ENCODE results near the gene EVC2. TPM values are rescaled to one million over a fixed set of nuclear protein-coding genes. Genes with fewer than 3 reads are reported as not detected.

EVC2 gene
- total and polyA plus RNA-seq, 2 donors (not counting 1 experiment from before 2014, with no cell fraction given), result 1.1 TPM; not detected in 1

DNA sequence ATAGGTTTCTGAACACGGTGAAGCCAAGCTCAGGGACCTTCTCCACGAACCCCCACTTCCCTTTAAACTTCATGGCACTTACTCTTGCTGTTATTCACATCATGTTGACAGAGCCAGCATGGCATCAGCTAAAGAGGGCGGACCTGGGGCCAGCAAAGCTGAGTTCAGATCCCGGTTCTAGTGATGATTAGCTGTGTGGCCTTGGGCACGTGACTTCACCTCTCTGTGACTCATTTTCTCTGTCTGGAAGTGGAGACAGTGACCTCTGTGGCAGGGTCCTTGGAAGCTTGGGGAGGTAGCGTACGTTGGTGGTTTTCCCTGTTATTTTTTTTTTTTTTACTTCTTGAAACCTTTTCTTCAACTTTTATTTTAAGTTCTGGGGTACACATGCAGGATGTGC lies 16.0 kb upstream of the EVC2 start:
- intact Hi-C loops (cut with micrococcal nuclease), result no loop called here
- TF ChIP-seq, protein P1, sequence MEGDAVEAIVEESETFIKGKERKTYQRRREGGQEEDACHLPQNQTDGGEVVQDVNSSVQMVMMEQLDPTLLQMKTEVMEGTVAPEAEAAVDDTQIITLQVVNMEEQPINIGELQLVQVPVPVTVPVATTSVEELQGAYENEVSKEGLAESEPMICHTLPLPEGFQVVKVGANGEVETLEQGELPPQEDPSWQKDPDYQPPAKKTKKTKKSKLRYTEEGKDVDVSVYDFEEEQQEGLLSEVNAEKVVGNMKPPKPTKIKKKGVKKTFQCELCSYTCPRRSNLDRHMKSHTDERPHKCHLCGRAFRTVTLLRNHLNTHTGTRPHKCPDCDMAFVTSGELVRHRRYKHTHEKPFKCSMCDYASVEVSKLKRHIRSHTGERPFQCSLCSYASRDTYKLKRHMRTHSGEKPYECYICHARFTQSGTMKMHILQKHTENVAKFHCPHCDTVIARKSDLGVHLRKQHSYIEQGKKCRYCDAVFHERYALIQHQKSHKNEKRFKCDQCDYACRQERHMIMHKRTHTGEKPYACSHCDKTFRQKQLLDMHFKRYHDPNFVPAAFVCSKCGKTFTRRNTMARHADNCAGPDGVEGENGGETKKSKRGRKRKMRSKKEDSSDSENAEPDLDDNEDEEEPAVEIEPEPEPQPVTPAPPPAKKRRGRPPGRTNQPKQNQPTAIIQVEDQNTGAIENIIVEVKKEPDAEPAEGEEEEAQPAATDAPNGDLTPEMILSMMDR (IDR thresholded peaks at IDR 0.05), result no peak
- TF ChIP-seq EZH2 (IDR thresholded peaks at IDR 0.05; ENCODE audit: borderline replicate concordance, insufficient read depth, low read depth, low read length, poor library complexity, severe bottlenecking), result no peak
- H3K9me3 ChIP-seq (ENCODE audit: control extremely low read depth in 1 of 3, control insufficient read depth in 2 of 3, insufficient read depth in 1 of 3, low read length in 2 of 3), result no peaks in the 10 kb centered on the region
- H3K36me3 ChIP-seq (replicated peaks in 1 of 2; ENCODE audit: control extremely low read depth in 1 of 2, control insufficient read depth in 1 of 2, extremely low read depth in 1 of 2, insufficient read depth in 2 of 2, low read length in 1 of 2), result no peaks in the 10 kb centered on the region
- no peak for DNase-seq
- no peaks in the 10 kb centered on the region for H4K20me1 ChIP-seq (ENCODE audit: control insufficient read depth, insufficient read depth, low read length, poor library complexity, severe bottlenecking)
- no peaks in the 10 kb centered on the region for H3K79me2 ChIP-seq (ENCODE audit: control insufficient read depth, insufficient read depth, low read length)
- H2AFZ ChIP-seq (ENCODE audit: insufficient read depth, low read depth, low read length, poor library complexity, severe bottlenecking), result no peak overlapping the region
- ChIA-PET POLR2A (no interaction called here), CTCF (no interaction called here)
- H3K27me3 ChIP-seq (replicated peaks in 1 of 4; ENCODE audit: control extremely low read depth in 1 of 4, control insufficient read depth in 3 of 4, insufficient read depth in 4 of 4, low read length in 3 of 4), result no peaks in the 10 kb centered on the region
- H3K4me1 ChIP-seq (ENCODE audit: control insufficient read depth in 2 of 2, insufficient read depth in 2 of 2, low read length in 2 of 2), result no peaks in the 10 kb centered on the region
- no peak for ATAC-seq (ENCODE audit: low read depth)
- no peak overlapping the region for H3K4me3 ChIP-seq (ENCODE audit: control extremely low read depth in 1 of 5, extremely low read depth in 1 of 5, insufficient read depth in 1 of 5, low read depth in 2 of 5, low read length in 4 of 5)
- 80% methylated on average over 2 of the region's 7 CpGs for WGBS (ENCODE audit: insufficient coverage)
- no peaks in the 10 kb centered on the region for H3K4me1 Mint-ChIP-seq
- H3K4me3 Mint-ChIP-seq, result no peak overlapping the region
- H3K27me3 Mint-ChIP-seq, result no peaks in the 10 kb centered on the region
- H3K9me3 Mint-ChIP-seq (ENCODE audit: insufficient read depth), result peaks cover 3% of the 10 kb centered on the region
- no peak overlapping the region for H3K27ac Mint-ChIP-seq
- no peak overlapping the region for H3K9ac ChIP-seq (ENCODE audit: low read length)
- no peak overlapping the region for H3K27ac ChIP-seq (ENCODE audit: low read length in 2 of 2)
- H3K4me2 ChIP-seq (replicated peaks; ENCODE audit: low read depth, low read length, poor library complexity, severe bottlenecking), result no peak overlapping the region

DNA sequence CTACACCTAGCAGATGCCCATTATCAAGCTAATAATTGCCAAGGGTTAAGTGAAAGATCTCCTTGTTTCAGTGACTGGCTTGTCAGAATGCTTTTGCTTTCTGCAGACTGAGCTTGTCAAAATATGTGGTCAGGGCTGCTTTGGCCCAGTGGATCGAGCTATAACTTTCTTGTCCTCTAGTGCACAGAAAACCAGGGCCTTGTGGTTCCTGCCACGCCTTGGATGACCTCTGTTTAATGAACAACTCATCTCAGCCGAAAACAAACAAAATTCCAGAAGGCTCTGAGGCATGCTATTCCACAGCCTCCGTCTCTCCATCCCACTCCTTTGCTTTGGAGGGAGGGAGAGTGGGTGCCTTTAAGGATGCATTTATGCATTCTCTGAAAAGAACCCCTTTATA lies 14.0 kb upstream of the EVC2 start:
- H2AFZ ChIP-seq (ENCODE audit: insufficient read depth, low read depth, low read length, poor library complexity, severe bottlenecking), result no peak overlapping the region
- intact Hi-C loops (cut with micrococcal nuclease), result no loop called here
- H3K27ac ChIP-seq (ENCODE audit: low read length in 2 of 2), result no peak overlapping the region
- peaks cover 0 to 4% (median 0%) of the 10 kb centered on the region in 4 experiments for H3K27me3 ChIP-seq (replicated peaks in 1 of 4; ENCODE audit: control extremely low read depth in 1 of 4, control insufficient read depth in 3 of 4, insufficient read depth in 4 of 4, low read length in 3 of 4)
- no peaks in the 10 kb centered on the region for H3K79me2 ChIP-seq (ENCODE audit: control insufficient read depth, insufficient read depth, low read length)
- no peaks in the 10 kb centered on the region for H3K36me3 ChIP-seq (replicated peaks in 1 of 2; ENCODE audit: control extremely low read depth in 1 of 2, control insufficient read depth in 1 of 2, extremely low read depth in 1 of 2, insufficient read depth in 2 of 2, low read length in 1 of 2)
- H3K4me2 ChIP-seq (replicated peaks; ENCODE audit: low read depth, low read length, poor library complexity, severe bottlenecking), result no peak overlapping the region
- TF ChIP-seq, protein P1 (IDR thresholded peaks at IDR 0.05), result no peak
- TF ChIP-seq EZH2 (IDR thresholded peaks at IDR 0.05; ENCODE audit: borderline replicate concordance, insufficient read depth, low read depth, low read length, poor library complexity, severe bottlenecking), result no peak
- ChIA-PET CTCF (no interaction called here), POLR2A (no interaction called here)
- Mint-ChIP-seq H3K4me1 (no peaks in the 10 kb centered on the region), H3K9me3 (ENCODE audit: insufficient read depth) (no peaks in the 10 kb centered on the region), H3K27me3 (no peaks in the 10 kb centered on the region), H3K4me3 (no peak overlapping the region), H3K27ac (no peak overlapping the region)
- H3K9me3 ChIP-seq (ENCODE audit: control extremely low read depth in 1 of 3, control insufficient read depth in 2 of 3, insufficient read depth in 1 of 3, low read length in 2 of 3), result peaks cover 0 to 2% (median 0%) of the 10 kb centered on the region in 3 donors
- ATAC-seq (ENCODE audit: low read depth) (no peak), DNase-seq (no peak)
- H3K4me3 ChIP-seq (ENCODE audit: control extremely low read depth in 1 of 5, extremely low read depth in 1 of 5, insufficient read depth in 1 of 5, low read depth in 2 of 5, low read length in 4 of 5), result no peak overlapping the region
- no peaks in the 10 kb centered on the region for H4K20me1 ChIP-seq (ENCODE audit: control insufficient read depth, insufficient read depth, low read length, poor library complexity, severe bottlenecking)
- no peak overlapping the region for H3K9ac ChIP-seq (ENCODE audit: low read length)
- H3K4me1 ChIP-seq (ENCODE audit: control insufficient read depth in 2 of 2, insufficient read depth in 2 of 2, low read length in 2 of 2), result no peaks in the 10 kb centered on the region
- WGBS (ENCODE audit: insufficient coverage), result 60% methylated on average over 1 of the region's 4 CpGs
